GM18517 (cell line): ENCODE results near the gene EXOC5.
"Not testable (repeated sequence)": the region's sequence is repeated elsewhere in the genome, so short reads cannot be mapped to it uniquely, and the experiment has no call there.

Experiments used
- ATAC-seq: cut with Tn5 transposase; IDR thresholded peaks from one replicate; pipeline ENCODE4 v1.9.1; 2021; ENCODE audit warnings: mild to moderate bottlenecking, moderate library complexity; ENCODE audit not compliant: unreplicated experiment

Gene EXOC5

DNA sequence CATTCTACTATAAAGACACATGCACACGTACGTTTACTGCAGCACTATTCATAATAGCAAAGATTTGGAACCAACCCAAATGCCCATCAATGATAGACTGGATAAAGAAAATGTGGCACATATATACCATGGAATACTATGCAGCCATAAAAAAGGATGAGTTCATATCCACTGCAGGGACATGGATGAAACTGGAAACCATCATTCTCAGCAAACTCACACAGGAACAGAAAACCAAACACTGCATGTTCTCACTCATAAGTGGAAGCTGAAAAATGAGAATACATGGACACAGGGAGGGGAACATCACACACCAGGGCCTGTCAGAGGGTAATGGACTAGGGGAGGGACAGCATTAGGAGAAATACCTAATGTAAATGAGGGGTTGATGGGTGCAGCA is 10.5 kb downstream of the EXOC5 start:
- not testable (repeated sequence) for ATAC-seq

DNA sequence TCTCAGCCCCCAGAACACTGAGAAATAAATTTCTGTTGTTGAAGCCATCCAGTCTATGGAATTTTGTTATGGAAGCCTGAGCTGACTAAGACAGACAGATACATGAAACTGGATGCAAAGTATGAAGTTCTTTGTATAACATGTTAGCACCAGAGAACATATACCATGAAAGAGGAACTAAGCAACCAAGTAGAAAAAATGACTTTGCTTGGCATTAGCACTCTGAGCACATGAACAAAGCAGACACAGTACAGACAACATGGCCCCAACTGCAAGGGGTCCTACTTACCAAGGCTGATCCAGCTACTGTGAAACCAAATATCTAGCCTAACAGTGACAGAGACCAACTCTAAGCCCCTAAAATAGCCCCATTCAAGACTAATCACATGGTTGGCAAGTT is 13.8 kb downstream of the EXOC5 start:
- ATAC-seq, result peak; percentile 60

GRCh38 chr14:57246933-57247657 is 21.6 kb downstream of the EXOC5 start:
- no peak for ATAC-seq

DNA sequence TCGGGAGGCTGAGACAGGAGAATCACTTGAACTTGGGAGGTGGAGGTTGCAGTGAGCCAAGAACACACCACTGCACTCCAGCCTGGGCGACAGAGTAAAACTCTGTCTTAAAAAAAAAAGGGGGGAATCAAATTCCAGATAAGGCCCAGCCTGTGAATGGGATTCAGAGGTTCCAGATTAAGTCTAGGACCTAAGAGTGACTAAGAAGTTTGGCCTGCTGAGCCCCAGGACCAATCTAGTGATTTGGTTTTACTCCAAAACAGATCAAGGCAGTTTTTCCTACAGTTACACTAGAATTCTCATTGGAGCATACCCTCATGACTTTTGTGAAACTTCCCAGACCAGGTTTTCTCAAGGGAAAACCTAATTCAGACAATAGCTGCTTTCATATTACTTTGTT is 22.8 kb downstream of the EXOC5 start:
- no peak for ATAC-seq

- no peak for ATAC-seq
These were observed 24.6 kb downstream of the EXOC5 start for GRCh38 chr14:57244106-57244505.

DNA sequence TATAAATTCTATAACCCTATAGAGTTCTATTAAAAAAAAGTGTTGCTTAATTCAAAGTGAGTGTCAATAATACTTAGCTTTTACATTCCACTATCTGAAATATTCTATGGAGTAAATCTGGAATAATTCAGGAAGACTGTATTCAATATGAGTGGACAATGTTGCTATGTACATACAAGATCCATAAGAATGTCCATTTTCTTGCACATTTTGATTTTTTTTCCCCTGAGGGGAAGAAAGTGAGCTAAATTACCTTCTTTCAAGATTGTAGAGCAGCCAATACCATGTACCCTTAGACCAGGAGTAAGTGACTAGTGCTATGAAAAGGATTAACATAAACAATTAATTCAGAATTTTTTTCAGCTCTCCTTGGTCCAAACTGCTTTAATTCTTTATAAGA is 25.4 kb downstream of the EXOC5 start:
- ATAC-seq, result no peak

- not testable (repeated sequence) for ATAC-seq
These were observed 28.6 kb downstream of the EXOC5 start for GRCh38 chr14:57240115-57240514.

- ATAC-seq, result no peak
These were observed 36.7 kb downstream of the EXOC5 start for GRCh38 chr14:57232006-57232405.

DNA sequence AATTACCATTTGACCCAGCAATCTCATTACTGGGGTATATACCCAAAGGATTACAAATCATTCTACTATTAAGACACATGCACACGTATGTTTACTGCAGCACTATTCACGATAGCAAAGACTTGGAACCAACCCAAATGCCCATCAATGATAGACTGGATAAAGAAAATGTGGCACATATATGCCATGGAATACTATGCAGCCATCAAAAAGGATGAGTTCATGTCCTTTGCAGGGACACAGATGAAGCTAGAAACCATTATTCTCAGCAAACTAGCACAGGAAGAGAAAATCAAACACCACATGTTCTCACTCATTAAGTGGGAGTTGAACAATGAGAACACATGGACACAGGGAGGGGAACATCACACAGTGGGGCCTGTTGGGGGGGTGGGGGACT is 40.4 kb downstream of the EXOC5 start:
- ATAC-seq, result not testable (repeated sequence)

GRCh38 chr14:57227083-57227482 is 41.6 kb downstream of the EXOC5 start:
- ATAC-seq, result no peak

- ATAC-seq, result no peak
These were observed 46.8 kb downstream of the EXOC5 start for GRCh38 chr14:57221931-57222330.

DNA sequence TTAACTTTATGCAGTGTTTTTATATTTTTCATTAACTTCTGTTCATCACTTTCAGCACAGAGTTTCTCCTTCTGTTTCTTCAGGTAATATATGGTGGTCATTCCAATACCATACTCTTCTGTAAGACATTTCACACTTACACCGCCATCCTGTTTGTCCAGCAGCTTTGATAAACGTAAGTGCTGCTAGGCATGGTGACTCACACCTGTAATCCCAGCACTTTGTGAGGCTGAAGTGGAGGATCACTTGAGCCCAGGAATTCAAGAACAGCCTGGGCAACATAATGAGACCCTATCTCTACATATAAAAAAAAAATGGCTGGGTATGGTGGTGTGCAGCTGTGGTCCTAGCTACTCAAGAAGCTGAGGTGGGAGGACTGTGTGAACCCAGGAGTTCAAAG is 55.8 kb downstream of the EXOC5 start:
- ATAC-seq, result no peak

DNA sequence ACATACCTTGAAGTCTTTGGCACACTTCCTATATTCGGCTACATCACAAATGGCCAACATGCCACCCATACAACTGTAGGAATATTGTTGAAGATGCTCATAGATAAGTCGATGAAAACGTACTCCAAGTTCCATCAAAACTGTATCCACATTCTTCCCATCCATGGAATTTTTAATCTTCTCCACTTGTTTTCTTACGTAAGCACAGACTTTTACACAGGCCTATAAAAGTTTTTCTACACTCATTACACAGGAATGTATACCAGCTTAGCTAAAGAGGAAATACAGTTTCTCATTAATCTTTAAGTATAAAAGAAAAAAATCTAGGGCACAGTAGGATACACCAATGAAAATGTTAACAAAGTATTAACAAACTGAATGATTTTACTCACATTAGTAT is 59.1 kb downstream of the EXOC5 start:
- no peak for ATAC-seq

GRCh38 chr14:57205938-57206337 is 62.8 kb downstream of the EXOC5 start:
- ATAC-seq, result no peak

DNA sequence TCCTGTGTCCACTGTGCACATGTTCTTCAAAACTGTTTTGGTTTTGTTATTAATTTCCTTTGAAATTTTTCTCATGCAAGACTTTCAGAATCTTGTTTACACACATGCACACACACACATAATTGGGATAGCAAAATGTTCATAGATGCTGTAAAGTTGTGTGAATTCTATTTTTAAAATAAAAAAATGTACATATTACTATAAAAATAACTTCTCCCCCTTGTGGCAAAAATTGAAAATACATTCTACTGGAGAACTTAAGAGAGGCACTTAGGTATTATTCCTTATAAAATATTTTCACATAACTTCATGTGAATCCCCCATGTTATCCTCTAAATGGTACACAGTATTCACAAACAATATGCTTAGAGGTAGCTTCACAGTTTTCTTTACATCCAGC is 66.0 kb downstream of the EXOC5 start:
- not testable (repeated sequence) for ATAC-seq

GRCh38 chr14:57199921-57200320 is 68.8 kb downstream of the EXOC5 start:
- no peak for ATAC-seq

GRCh38 chr14:57189070-57189469 is 79.6 kb downstream of the EXOC5 start:
- no peak for ATAC-seq

DNA sequence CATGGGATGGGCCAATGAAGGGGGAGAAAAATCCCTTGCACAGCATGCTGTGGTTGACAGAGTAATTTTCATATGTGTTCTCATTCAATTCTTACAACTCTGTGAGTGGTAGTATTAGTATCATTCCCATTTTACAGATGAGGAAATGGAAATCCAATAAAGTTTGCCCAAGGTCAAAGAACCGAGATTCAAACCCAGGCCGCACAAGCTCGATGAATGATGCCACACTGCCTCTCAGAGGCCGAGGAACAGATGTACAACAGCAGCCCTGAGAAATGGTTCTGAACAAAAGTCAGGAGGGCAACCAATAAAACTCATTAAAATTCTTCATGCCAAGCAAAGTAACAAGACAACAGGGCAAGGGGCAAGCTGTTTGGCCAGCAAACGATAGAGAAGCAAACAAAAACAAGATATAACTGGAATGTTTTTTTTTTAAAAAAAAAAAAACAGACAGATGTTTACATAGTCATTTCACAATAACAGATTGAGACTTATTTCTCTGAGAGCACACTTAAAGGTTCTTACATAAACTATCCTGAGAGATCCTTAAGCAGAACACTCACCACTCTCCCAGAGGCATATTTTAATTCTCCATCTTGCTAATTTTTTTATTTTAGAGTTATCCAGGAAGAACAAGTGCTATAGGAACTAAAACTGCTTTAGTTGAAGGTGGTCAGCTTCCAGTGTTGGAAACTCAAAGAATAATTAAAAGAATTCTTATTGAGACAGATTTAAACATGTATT is 85.8 kb downstream of the EXOC5 start:
- no peak for ATAC-seq

DNA sequence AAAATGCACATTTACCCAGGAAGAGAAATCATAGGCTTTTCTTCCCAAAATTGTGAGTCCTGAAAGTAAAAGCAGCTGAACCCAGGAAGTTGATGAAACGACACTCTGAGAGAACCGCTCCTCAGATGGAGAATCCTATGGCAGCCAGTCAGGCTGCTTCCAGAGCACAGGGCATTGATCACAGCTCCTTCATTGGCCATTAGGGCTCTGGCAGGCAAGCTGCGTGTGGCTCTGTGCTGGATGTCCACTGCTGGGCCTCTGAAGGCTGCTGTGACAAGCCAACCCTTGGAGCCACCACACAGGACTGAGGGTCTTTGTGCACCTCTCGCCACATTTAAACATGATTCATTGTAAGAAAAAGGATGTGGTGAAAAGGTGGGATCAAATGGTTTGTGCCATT is 89.4 kb downstream of the EXOC5 start:
- no peak for ATAC-seq

DNA sequence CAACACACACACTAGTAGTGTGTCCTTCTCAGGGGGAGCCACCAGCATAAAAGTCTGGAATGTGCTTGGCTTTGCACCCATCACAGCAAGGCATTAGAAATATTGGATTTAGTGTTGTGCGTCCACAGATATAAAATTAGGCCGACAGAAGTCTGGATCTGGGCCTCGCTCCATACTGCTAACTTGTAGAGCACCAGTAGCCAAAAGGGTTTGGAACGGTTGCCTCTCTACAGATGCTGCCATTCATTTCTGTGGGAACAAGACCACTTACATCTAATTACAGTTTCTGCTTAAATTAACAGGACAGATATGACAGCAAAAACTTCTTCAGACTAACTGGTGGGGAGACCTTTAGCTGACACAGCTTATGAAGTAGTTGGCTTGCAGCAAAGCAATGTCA is 94.2 kb downstream of the EXOC5 start:
- no peak for ATAC-seq

- no peak for ATAC-seq
These were observed 96.8 kb downstream of the EXOC5 start for GRCh38 chr14:57171903-57172302.

DNA sequence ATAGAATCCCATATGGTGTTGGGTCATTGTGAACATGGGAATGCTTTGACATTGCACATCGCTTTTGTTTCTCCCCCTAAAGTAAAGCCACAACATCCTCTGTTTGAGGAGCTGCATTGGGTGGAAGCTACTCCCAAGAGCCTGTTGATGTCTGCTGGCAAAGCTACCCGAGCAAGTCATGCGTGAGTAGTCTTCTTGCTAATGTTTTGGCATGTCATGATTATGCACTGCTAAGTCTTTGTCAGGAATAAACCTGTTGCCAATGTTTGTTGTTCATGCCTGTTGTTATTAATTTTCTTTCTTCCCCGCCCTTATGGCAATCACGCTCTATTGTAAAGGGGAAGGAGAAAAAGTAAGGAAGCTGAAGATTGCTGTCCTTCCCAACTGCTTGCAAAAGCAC is 97.3 kb downstream of the EXOC5 start:
- ATAC-seq, result no peak

DNA sequence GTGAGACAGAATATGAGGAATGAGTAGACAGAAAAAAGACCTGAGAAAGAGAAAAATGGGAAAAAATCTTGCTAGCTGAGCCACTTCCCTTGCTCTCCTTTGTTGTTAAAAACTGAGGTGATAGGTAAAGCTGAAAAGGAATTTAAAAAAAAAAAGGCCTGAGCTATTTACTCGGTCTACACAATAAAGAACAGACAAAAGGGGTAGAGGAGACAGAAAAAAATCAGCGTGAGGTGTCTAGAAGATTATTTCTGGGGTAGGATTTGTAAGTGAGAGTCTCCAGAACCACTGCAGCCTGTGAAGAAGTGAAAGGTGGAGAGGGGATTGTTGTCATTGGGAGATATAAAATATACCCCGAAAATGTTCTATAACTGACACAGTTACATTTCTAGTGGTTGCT is 98.8 kb downstream of the EXOC5 start:
- ATAC-seq, result no peak
